Muscle layer of colon (tissue), 2 donors: Measurements from ENCODE around the gene GPHN.

Experiments
- H3K27ac ChIP-seq: one replicate; pipeline ENCODE4 v1.7.0; 2013; ENCODE audit warnings: low read depth, mild to moderate bottlenecking, low read length, moderate library complexity
- H3K27me3 ChIP-seq, 2 donors: one replicate each; pipeline ENCODE4 v1.7.0; 2013; ENCODE audit warnings: low read length in 2 of 2, mild to moderate bottlenecking in 2 of 2; ENCODE audit not compliant: insufficient read depth in 2 of 2, control insufficient read depth in 1 of 2
- H3K36me3 ChIP-seq: one replicate; pipeline ENCODE4 v1.7.0; 2013; ENCODE audit warnings: mild to moderate bottlenecking, low read length; ENCODE audit not compliant: insufficient read depth
- H3K4me1 ChIP-seq: one replicate; pipeline ENCODE4 v1.7.0; 2013; ENCODE audit warnings: mild to moderate bottlenecking, low read length; ENCODE audit not compliant: insufficient read depth
- H3K4me3 ChIP-seq, 2 donors: one replicate each; pipeline ENCODE4 v1.7.0; 2013; ENCODE audit warnings: low read length in 2 of 2, low read depth in 1 of 2, mild to moderate bottlenecking in 1 of 2, moderate library complexity in 1 of 2
- H3K9ac ChIP-seq: one replicate; pipeline ENCODE4 v1.7.0; 2013; ENCODE audit warnings: low read length
- H3K9me3 ChIP-seq: one replicate; pipeline ENCODE4 v1.7.0; 2013; ENCODE audit warnings: mild to moderate bottlenecking, low read length
- donor health status: abdominal sarcoma.
- donor health status: Adenocarcinoma of cecum.

GPHN gene

DNA sequence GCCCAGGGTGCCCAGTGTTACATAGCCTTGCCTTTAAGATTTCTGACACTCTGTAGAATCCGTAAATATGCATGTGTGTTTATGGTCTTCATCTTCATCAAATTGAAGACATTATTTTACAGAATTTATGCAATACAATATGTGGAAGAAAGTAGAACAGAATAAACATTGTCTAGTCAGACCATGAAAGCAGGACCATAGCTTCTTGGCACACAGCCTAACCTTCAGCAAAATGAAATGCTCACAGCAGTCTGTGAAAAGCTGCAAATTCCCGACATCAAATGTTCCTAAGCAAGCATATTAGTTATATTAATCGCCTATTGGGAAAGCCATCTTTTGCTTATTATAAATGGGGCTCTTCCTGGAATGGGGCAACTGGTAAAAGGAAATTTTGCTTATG is 570.0 kb downstream of the GPHN start:
- Histone ChIP-seq H3K27me3 (no peaks in the 10 kb centered on the region), H3K27ac (no peak overlapping the region), H3K9ac (no peak overlapping the region), H3K4me3 (no peak overlapping the region), H3K4me1 (no peaks in the 10 kb centered on the region), H3K36me3 (no peaks in the 10 kb centered on the region), H3K9me3 (no peaks in the 10 kb centered on the region)

DNA sequence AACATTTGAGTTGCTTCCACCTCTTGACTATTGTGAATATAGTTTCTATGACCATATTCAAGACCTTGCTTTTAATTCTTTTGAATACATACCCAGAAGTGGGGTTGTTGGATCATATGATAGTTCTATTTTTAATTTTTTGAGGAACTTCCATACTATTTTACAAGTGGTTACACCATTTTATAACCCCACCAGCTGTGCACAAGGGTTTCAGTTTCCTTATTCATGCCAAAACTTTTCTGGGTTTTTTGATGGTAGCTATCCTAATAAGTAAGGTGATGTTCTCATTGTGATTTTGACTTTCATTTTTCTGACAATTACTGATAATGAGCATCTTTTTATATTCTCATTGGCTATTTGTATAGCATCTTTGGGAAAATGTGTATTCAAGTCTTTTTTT is 571.9 kb downstream of the GPHN start:
- Histone ChIP-seq H3K4me3 (no peak overlapping the region), H3K27ac (no peak overlapping the region), H3K27me3 (no peaks in the 10 kb centered on the region), H3K36me3 (no peaks in the 10 kb centered on the region), H3K9me3 (no peaks in the 10 kb centered on the region), H3K4me1 (no peaks in the 10 kb centered on the region), H3K9ac (no peak overlapping the region)

DNA sequence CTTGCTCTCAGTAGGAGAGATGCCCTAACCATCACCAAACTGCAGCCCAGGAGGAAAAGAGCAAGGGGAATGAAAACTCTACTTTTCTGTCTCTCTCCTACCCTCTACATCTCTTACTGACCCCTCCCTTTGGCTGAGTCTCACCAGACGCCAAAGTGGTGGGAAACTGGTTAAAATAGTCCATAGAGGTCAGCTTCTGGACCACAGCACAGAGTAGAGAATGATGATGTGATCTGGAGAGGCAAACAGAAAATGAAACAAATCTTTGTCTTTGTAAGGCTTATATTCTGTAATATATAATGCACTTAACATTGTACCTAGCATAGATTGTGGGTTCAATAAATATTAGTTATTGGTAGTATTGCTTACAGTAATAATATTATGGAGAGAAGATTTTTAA is 600.3 kb downstream of the GPHN start:
- H3K27ac ChIP-seq = no peak overlapping the region
- peaks cover 4% of the 10 kb centered on the region for H3K36me3 ChIP-seq
- H3K9ac ChIP-seq = no peak overlapping the region
- H3K9me3 ChIP-seq = no peaks in the 10 kb centered on the region
- H3K4me1 ChIP-seq = peaks cover 4% of the 10 kb centered on the region
- no peaks in the 10 kb centered on the region for H3K27me3 ChIP-seq
- H3K4me3 ChIP-seq = no peak overlapping the region

DNA sequence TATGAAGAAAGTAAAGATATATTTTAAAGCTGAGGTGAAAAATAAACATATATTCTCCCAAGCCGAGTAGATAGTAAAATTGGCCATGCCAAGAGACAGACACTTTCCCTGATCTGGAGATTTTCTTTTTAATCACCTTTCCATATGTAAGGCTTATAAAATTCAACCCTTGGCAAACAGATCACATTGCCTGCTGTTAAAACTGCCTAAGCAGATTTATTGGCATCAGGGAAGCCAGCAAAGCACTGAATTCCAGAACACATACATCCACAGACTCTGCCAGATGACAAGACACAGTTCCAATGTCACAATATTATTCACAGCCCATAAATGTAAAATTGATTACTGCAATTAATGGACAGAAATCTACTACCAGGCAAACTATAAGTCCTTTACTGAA is 603.1 kb downstream of the GPHN start:
- Histone ChIP-seq H3K36me3 (peaks cover 4% of the 10 kb centered on the region), H3K4me1 (peaks cover 4% of the 10 kb centered on the region), H3K9me3 (no peaks in the 10 kb centered on the region), H3K4me3 (no peak overlapping the region), H3K9ac (no peak overlapping the region), H3K27me3 (no peaks in the 10 kb centered on the region), H3K27ac (no peak overlapping the region)

DNA sequence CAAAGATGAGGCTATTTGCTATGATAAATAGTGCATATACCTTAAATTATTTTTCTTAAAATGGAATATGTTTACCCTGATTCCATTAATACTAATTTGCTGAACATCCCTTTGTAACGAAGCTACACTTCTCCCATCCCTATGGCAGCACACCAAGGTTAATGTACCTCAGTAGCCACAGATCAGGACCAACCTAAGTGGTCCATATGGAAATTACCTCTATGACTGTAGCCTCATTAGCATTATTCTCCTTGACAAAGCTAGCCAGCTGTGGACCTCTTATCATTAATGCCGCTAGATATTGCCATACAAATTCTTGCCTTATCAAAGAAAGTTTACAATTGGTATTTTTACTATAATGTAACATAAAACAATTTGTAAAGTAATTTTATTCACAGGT is 604.4 kb downstream of the GPHN start:
- H3K9me3 ChIP-seq = no peaks in the 10 kb centered on the region

DNA sequence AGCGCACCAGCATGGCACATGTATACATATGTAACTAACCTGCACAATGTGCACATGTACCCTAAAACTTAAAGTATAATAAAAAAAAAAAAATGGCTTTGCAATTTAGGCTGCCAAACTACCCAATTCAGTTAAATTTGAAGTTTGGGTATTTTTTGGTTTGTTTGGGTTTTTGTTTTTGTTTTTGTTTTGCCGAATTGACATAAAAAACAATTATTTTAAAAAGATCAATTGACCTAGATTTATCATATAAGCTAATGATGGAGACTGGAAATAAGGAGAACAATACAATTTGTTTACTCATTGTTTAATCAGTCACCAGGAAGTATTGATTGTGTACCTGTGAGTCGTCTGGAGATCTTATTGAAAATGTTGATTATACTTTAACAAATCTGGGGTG is 619.2 kb downstream of the GPHN start:
- no peaks in the 10 kb centered on the region for H3K27me3 ChIP-seq
- H3K27ac ChIP-seq = no peak overlapping the region
- no peaks in the 10 kb centered on the region for H3K36me3 ChIP-seq
- H3K9me3 ChIP-seq = no peaks in the 10 kb centered on the region
- no peak overlapping the region for H3K9ac ChIP-seq
- no peaks in the 10 kb centered on the region for H3K4me1 ChIP-seq
- H3K4me3 ChIP-seq = no peak overlapping the region

More for the DNA sequence above, 604.4 kb downstream of the GPHN start:
- peaks cover 4% of the 10 kb centered on the region for H3K4me1 ChIP-seq
- H3K36me3 ChIP-seq = no peaks in the 10 kb centered on the region
- no peak overlapping the region for H3K9ac ChIP-seq
- no peak overlapping the region for H3K4me3 ChIP-seq
- H3K27ac ChIP-seq = no peak overlapping the region
- no peaks in the 10 kb centered on the region for H3K27me3 ChIP-seq

DNA sequence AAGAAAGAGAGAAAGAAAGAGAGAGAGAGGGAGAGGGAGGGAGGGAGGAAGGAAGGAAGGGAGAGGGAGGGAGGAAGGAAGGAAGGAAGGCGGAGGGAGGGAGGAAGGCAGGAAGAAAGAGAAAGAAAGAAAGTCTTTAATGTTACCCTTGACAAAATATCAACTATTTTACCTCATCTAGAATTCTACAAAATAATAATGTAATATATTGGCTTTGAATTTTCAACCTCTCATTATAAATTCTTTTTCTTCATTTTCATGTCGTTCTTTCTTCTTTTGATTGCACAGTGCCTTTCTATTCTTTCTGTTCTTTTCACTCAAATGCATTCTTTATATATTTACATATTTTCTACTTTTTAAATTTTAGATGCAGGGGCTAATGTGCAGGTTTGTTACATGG is 621.8 kb downstream of the GPHN start:
- no peak overlapping the region for H3K27ac ChIP-seq
- no peak overlapping the region for H3K9ac ChIP-seq
- no peaks in the 10 kb centered on the region for H3K27me3 ChIP-seq
- no peaks in the 10 kb centered on the region for H3K36me3 ChIP-seq
- H3K9me3 ChIP-seq = no peaks in the 10 kb centered on the region
- no peaks in the 10 kb centered on the region for H3K4me1 ChIP-seq
- no peak overlapping the region for H3K4me3 ChIP-seq

DNA sequence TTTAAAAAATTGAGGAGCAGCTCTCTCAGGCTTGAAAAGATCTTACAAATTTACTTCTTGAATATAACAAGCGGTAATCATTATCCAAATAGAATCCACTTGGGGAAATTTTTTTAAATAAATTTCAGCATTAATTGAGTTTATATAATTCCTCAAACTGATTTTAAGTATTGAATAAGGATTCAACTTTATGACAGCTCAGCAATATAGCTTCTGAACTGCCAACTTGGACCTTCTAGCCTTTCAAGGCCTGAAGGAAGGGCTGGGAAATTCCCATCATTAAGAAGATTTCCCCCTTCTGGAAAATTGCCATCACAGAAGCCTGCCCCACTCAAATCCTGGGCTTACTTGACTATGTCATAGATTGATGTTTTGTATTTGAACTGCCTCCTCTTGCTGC is 623.7 kb downstream of the GPHN start:
- no peaks in the 10 kb centered on the region for H3K4me1 ChIP-seq
- H3K36me3 ChIP-seq = no peaks in the 10 kb centered on the region
- H3K27me3 ChIP-seq = no peaks in the 10 kb centered on the region
- no peak overlapping the region for H3K9ac ChIP-seq
- no peak overlapping the region for H3K27ac ChIP-seq
- H3K4me3 ChIP-seq = no peak overlapping the region
- H3K9me3 ChIP-seq = no peaks in the 10 kb centered on the region

DNA sequence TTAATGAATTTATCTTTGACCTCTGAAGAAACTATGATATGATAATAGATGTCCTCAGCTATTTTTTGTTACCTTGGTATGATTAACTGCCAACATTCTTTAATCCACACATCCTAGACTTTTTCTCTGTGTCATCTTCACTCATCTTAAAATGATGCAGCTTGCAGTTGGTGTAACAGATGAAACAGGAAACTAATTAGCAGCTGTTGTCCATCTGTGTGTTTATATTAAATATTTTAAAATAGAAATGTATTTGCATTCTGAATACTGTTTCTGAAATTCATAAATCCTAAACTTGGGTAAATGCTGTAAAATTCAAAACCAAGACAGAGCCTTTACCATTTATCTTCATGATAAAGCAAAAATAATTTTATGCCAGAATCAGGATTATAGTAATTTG is 625.2 kb downstream of the GPHN start:
- no peaks in the 10 kb centered on the region for H3K27me3 ChIP-seq
- H3K4me3 ChIP-seq = no peak overlapping the region
- H3K9ac ChIP-seq = no peak overlapping the region
- H3K9me3 ChIP-seq = no peaks in the 10 kb centered on the region
- H3K4me1 ChIP-seq = no peaks in the 10 kb centered on the region
- no peak overlapping the region for H3K27ac ChIP-seq
- H3K36me3 ChIP-seq = no peaks in the 10 kb centered on the region

DNA sequence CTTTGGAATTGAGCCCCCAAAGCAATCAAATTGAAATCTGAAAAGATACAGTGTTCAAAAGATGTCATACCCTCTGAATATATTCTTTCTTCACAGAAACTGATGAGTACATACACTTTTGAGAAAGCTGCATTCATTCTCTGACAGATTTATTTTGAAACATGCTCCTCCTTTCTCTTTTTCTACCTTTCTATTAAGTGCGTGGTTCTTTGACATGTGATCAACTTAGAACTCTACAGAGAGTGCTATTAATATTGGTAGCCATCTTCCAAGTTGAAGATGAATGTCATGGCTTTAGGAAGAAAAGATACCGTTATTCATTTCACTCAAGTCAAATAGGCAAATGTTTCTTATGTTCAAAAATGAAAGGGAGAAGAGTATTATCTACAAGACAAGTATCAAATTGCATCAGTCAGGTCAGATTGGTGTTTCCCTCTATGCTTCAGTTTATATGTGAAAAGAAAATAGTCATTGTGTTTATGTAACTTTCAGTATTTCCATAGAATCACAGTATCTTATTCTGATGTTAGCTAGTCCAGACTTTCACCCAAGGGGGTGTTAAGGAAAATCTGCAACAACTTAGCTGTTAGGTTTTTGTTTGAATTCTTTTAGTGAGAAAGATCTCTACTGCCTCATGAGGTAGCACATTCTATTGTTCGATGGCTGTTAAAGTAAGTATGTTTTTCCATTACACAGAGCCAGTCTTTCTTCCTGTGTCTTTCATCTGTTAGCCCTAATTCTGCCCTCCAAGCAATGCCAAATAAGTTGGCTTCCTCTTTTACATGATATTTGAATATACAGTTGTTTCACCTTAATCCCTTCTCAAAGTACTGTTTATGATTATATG is 625.9 kb downstream of the GPHN start:
- no peak overlapping the region for H3K9ac ChIP-seq
- no peaks in the 10 kb centered on the region for H3K4me1 ChIP-seq
- H3K36me3 ChIP-seq = no peaks in the 10 kb centered on the region
- no peaks in the 10 kb centered on the region for H3K27me3 ChIP-seq
- H3K9me3 ChIP-seq = no peaks in the 10 kb centered on the region
- no peak overlapping the region for H3K27ac ChIP-seq
- no peak overlapping the region for H3K4me3 ChIP-seq

DNA sequence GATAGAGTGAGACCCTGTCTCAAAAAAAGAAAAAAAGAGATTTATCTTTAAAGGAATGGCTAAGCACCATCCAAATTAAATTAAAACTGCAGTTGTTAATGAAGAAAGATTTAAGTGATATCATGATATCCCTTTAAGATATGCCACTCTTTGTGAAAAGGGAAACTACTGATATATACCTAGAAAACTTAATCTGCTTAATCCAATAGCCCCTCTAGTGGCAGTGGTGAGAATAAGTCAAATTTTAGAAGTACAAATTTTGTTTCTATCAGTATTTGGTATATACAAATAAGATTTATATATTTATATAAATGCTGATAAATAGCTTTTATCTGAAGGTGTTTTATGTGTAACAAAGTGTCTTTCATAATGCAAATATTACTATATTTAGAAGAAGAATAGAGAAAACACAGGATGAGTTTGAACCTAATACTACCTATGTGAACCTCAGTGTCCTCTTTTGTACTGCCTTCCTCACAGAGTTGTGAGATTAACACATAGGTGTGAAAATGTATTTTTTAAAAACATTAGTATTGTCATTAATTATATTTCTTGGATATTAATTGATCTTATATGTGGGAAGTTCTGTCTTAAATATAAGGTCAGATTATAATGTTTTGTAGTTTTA is 629.9 kb downstream of the GPHN start:
- no peak overlapping the region for H3K4me3 ChIP-seq

DNA sequence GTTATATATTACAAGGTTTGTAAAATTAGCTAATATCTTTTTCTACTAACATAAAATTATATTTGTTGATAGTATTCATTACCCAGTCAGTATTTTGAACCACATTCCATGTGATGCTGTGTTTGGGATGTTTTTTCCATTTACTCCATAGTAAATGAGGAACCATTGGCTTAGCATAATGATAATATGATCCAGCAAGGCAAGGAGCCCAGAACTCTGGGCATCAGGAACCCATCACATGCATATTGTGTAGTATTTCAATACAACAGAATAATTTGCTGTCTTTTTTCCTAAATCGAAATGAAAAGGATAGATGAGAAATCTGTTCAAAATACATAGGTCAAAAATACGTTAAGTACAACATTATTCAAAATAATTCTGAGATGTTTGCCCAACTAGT is 632.6 kb downstream of the GPHN start:
- H3K9ac ChIP-seq = no peak overlapping the region
- no peaks in the 10 kb centered on the region for H3K27me3 ChIP-seq
- H3K4me1 ChIP-seq = no peaks in the 10 kb centered on the region
- no peak overlapping the region for H3K27ac ChIP-seq
- H3K9me3 ChIP-seq = no peaks in the 10 kb centered on the region
- no peak overlapping the region for H3K4me3 ChIP-seq
- H3K36me3 ChIP-seq = peaks cover 7% of the 10 kb centered on the region

More for the DNA sequence above, 629.9 kb downstream of the GPHN start:
- peaks cover 6% of the 10 kb centered on the region for H3K36me3 ChIP-seq
- no peaks in the 10 kb centered on the region for H3K27me3 ChIP-seq
- no peaks in the 10 kb centered on the region for H3K9me3 ChIP-seq
- no peaks in the 10 kb centered on the region for H3K4me1 ChIP-seq
- no peak overlapping the region for H3K9ac ChIP-seq
- H3K27ac ChIP-seq = no peak overlapping the region
